ENCODE results near the gene LRP1.

LRP1 gene

DNA sequence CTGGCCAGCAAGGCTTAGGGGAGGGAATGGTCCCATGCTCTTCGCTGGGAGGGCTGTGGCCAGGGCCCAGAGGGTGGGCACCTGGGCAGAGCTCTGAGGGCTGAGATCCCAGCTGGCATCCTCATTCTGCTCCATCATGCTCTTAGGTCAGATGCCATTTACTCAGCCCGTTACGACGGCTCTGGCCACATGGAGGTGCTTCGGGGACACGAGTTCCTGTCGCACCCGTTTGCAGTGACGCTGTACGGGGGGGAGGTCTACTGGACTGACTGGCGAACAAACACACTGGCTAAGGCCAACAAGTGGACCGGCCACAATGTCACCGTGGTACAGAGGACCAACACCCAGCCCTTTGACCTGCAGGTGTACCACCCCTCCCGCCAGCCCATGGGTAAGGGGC, 49.9 kb downstream of the LRP1 start:
- DNase-seq: no peak

DNA sequence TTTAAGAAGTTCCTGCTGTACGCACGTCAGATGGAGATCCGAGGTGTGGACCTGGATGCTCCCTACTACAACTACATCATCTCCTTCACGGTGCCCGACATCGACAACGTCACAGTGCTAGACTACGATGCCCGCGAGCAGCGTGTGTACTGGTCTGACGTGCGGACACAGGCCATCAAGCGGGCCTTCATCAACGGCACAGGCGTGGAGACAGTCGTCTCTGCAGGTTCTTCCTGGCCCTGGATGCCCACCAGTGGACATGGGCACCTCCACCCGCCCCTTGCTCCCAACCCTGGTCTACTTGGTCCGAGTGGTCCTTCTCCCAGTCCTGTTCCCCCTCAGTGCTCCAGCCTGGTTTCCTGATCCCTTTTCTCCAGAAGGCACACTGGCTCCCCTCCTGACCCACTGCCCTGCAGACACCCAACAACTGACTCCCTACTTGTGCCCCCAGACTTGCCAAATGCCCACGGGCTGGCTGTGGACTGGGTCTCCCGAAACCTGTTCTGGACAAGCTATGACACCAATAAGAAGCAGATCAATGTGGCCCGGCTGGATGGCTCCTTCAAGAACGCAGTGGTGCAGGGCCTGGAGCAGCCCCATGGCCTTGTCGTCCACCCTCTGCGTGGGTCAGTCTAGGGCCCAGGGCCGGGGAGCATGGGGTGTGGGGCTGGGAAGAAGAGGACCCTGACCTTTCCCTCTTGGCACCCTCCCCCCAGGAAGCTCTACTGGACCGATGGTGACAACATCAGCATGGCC, 51.2 kb downstream of the LRP1 start:
- DNase-seq: no peak

DNA sequence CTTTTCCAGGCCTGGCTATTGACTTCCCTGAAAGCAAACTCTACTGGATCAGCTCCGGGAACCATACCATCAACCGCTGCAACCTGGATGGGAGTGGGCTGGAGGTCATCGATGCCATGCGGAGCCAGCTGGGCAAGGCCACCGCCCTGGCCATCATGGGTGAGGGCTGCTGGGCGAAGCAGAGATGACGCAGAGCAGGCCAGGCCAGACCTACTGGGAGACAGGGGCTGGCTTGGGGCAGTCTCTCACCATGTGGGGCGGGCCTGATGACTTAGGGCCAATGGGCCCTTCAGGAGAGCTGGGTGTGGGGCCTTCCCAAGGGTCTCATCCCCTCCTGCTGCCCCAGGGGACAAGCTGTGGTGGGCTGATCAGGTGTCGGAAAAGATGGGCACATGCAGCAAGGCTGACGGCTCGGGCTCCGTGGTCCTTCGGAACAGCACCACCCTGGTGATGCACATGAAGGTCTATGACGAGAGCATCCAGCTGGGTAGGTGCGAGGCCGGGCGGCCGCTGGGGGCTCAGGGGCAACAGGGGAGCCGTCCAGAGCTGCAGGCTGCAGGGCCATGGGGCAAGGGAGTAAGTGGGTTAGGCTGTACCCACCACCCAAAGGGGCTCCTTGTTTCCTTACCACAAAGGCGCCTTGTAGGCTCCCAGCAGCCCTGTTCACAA, 52.2 kb downstream of the LRP1 start:
- DNase-seq: no peak

DNA sequence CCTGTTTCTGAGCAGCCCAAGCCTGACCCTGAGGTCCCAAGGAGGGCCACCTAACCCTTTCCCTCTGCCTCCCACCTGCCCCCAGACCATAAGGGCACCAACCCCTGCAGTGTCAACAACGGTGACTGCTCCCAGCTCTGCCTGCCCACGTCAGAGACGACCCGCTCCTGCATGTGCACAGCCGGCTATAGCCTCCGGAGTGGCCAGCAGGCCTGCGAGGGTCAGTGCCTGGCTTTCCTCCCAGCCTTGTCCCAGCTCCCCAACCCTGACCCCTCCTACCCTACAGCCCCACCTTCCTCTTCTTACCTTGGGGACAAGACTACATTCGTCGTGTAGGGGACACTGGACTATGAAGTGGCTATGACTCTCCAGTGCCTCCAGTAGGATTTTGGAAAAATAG, 52.8 kb downstream of the LRP1 start:
- DNase-seq: no peak

DNA sequence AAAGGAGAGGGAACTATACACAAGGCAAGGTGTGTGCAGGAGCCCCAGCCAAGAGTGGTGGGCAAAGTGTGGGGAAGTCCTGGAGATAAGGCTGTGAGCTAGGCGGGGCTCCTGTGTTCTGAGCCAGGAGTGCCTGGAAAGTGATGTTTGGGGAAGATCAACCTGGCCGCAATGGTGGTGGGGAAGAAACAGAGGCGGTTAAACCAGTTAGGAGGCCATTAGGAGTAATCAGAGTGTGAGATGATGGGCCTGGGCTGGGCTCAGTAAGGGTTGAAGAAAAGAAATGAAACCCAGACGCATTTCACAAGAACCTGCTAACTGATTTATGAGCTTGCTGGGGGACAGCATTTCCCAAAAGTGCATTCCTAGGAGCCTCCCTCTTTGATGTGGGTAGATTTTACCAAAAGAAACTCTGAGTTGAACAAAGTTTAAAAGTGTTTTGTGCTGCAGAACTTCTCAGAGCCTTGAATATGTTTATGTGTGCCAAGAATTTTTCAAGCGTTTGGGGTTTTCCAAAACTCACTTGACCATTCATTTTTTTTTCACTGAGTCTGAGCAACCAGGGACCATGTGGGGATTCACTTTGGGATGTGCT, 53.4 kb downstream of the LRP1 start:
- DNase-seq: no peak

DNA sequence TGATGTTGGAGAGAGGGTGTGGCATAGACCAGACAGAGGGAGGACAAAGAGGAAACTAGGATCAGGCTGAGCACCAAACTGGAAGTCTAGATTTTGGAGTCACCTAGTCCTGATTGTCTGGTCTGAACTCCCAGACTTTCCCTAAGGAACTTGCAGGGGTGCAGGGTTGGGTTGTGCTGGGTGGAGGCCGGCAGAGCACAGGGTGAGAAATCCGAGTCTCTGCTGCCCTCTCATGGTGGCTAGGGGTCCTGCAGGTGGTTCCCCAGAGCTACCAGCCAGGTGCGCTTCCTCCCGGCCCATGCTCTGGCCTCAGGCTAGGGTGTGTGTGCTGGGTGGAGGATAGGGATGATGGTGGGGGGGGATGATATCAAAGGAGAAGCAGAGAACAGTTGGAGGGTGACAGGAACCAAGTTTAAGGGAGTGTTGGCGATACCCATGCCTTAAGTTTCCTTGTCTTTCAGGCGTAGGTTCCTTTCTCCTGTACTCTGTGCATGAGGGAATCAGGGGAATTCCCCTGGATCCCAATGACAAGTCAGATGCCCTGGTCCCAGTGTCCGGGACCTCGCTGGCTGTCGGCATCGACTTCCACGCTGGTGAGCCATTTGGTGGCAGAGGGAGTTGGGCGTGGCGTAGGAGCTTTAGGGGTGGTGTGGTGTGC, 54.8 kb downstream of the LRP1 start:
- DNase-seq: peak; percentile 70 to 72

DNA sequence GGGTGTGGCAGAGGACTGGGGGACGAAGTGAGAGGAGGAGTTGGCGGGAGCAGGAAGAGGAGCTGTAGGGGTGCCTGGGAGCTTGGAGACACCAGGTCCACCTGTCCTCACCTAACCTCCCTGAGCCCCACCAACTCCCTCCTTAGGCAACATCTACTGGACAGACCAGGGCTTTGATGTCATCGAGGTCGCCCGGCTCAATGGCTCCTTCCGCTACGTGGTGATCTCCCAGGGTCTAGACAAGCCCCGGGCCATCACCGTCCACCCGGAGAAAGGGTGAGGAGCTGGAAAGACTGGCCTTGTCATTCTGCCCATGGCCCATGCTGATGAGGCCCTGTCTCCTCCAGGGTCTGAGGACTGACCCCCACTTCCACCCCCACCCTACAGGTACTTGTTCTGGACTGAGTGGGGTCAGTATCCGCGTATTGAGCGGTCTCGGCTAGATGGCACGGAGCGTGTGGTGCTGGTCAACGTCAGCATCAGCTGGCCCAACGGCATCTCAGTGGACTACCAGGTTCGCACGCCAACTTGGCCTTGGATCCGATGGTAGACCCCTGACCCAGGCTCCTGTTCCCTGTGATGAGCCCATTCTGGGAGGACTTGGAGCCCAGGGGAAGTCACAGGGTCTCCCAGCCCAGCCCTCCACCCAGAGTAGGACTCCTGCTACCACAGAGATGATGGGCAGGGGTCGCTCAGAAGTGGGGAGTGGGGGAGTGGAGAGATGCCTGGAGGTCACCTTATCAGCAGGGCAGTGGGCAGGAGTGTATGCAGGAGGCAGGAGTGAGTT, 55.8 kb downstream of the LRP1 start:
- DNase-seq: no peak

DNA sequence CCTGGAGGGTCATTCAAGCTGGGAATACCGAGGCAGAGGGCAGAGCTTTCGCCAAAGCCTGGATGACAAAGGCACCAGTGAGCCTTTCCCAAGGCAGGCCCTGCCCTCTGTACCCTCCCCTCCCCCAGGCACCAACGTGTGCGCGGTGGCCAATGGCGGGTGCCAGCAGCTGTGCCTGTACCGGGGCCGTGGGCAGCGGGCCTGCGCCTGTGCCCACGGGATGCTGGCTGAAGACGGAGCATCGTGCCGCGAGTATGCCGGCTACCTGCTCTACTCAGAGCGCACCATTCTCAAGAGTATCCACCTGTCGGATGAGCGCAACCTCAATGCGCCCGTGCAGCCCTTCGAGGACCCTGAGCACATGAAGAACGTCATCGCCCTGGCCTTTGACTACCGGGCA, 57.1 kb downstream of the LRP1 start:
- DNase-seq: no peak

DNA sequence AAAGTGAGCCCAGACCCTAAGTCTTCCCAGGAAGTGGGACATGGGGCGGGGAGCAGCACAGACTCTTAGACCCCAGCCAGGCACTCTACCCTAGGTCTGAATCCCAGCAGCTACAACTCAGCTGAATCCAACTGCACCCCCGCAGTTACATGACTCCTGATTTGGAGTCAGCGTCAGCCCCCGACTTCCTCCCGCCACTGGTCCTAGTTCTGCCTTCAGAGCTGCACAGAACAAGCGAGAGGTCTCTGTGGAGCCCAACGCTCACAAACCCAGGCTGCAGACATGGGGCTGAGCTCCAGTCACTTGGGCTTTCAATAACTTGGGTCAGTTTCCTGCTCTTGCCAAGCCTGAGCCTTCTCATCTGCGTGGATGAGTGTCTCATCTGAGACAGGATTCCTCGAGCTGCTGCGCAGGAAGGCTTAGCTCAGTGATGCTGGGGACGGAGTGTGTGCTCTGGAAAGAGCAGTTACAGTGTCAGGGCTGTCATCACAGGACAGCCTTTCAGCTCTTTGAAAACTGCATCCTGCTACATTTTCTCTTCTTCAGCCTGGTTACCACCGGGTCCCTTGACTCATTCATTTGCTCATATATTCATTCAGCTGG, 57.7 kb downstream of the LRP1 start:
- no peak for DNase-seq

DNA sequence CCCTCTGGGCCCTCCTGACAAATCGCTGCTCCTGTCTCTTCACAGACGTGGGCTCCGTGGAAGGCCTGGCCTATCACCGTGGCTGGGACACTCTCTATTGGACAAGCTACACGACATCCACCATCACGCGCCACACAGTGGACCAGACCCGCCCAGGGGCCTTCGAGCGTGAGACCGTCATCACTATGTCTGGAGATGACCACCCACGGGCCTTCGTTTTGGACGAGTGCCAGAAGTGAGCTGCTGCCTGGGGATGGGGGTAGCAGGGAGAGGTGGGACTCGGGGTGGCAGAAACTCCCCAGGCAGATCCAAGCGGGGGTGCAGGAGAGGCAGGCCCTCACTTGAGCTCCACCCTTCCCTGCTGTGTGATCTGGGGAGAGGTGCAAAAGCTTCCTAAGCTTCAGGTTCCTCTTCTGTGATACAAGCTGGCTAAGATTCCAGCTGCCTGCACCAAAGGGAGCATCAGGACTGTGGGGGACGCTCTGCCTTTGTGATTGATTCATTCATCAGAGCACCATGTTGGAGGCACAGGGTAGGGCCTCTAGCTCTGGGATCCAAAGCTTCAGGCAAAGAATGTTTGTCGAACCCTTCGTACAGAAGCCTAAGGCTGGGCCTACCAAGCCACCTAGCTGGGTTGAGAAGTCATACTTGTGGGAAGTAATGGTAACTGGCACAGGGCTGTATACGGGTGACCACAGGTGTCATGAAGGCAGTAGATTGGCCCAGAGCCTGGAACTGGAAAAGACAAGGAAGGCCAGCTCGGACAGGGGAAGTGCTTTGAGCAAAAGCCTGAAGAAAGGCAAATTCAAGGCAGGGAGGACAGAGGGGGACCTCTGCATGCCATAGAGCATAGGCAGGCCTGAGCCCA, 59.2 kb downstream of the LRP1 start:
- no peak for DNase-seq

DNA sequence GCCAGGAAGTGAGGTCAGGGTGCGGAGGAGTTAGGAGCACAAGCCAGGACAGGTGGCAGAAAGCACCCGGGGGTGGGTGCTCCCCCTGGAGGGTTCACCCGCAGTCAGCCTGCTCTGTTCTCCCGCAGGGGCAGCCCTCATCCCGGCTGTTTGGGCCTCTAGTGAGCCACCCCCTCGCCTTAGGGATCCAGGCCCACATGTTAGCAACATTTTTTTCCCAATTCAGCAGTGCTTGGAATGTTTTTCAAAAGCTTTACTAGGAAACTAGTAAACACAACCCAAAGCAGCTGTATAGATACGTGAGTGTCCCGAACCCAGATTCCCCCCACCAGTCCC, 59.8 kb downstream of the LRP1 start:
- no peak for DNase-seq

DNA sequence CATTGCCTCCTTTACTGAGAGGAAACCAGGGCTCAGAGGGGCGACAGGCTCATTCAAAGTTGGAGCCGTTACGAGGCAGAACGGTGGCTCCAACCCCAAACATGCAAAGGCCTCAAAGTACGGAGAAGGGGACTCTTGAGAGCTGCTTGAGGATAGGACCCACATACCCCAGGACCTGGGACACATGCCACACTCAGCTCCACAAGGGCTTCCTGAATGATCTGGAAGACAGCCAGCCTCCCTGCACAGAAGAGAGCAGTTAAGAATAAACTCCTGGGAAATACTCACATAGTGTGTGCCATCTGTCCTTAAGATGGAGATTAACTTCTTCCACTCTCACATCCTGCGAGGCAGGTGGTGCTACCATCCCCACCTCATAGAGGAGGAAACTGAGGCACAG, 61.8 kb downstream of the LRP1 start:
- peak; percentile 49 to 60 for DNase-seq

DNA sequence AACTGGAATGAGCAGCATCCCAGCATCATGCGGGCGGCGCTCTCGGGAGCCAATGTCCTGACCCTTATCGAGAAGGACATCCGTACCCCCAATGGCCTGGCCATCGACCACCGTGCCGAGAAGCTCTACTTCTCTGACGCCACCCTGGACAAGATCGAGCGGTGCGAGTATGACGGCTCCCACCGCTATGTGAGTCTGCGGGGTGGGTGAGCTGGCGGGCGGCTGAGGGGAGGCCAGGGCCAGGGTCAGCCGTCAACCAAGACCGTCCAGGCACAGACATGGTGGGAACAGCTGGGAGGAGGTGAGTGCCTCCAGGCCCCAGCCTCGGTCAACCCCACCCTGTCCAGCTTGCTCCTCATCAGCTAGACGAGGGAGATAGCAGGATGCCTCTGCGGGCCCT, 62.5 kb downstream of the LRP1 start:
- DNase-seq: no peak

DNA sequence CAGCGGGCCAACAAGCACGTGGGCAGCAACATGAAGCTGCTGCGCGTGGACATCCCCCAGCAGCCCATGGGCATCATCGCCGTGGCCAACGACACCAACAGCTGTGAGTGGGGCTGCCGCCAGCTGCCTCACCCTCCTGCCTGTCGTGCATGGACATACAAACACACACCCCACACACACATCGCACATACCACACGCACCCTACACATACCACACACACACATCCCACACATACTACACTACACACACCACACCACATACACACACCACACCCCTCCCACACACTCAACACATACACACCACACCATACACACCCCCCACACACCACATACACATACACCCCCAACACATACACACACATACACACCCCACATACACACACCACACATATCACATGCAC, 63.1 kb downstream of the LRP1 start:
- DNase-seq: no peak

DNA sequence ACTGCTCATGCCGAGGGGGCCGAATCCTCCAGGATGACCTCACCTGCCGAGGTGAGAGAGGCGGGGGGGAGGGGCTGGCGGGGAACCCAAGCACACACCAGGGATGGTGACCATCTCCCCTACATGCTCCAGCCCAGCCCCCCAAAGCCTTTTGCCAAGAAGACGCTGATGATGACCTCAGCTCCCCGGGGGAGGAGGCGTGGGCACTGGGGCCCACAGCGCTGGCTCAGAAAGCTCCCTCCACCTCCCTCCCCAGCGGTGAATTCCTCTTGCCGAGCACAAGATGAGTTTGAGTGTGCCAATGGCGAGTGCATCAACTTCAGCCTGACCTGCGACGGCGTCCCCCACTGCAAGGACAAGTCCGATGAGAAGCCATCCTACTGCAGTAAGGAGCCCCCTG, 64.6 kb downstream of the LRP1 start:
- no peak for DNase-seq

DNA sequence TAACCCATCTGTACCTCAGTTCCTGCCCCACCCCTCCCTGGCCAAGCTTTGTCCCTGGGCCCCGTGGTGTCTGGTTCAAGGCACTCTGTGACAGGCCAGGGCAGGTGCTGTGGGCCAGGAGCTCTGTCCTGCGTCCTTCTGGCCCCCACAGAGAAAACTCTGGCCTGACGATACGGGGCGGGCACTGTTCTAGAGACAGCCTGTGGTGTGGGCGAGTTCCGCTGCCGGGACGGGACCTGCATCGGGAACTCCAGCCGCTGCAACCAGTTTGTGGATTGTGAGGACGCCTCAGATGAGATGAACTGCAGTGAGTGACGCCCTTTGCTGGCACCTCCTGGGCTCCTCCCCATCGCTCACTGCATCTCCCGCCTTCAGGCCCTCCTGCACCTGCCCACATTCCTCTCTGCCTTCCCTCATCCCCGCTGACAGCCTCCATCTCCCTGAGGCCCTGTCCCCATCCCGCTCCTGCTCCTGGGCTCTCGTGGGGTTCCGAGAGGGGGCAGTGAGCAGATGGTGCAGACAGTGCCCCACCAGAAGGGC, 65.5 kb downstream of the LRP1 start:
- DNase-seq: no peak

DNA sequence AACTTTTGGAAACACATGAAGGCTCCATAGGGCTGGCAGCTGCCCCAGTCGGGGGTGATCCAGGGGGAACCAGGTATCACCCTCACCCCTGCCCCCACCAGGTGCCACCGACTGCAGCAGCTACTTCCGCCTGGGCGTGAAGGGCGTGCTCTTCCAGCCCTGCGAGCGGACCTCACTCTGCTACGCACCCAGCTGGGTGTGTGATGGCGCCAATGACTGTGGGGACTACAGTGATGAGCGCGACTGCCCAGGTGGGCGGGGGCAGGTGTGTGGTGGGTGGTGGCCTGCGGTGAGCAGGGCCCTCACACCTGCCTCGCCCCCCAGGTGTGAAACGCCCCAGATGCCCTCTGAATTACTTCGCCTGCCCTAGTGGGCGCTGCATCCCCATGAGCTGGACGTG, 66.0 kb downstream of the LRP1 start:
- no peak for DNase-seq

DNA sequence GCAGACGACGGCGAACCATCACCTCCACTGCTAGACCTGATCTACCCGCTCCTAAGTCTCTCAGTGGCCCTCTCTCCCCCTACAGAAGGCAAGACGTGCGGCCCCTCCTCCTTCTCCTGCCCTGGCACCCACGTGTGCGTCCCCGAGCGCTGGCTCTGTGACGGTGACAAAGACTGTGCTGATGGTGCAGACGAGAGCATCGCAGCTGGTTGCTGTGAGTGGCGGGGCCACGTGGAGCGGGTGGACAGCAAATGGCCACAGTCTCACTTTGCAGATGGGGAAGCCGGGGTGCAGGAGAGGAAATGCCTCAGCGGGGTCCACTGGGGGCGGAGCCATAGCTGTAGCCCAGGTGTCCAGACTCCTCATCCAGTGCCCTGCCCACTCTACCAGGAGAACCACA, 66.9 kb downstream of the LRP1 start:
- no peak for DNase-seq

DNA sequence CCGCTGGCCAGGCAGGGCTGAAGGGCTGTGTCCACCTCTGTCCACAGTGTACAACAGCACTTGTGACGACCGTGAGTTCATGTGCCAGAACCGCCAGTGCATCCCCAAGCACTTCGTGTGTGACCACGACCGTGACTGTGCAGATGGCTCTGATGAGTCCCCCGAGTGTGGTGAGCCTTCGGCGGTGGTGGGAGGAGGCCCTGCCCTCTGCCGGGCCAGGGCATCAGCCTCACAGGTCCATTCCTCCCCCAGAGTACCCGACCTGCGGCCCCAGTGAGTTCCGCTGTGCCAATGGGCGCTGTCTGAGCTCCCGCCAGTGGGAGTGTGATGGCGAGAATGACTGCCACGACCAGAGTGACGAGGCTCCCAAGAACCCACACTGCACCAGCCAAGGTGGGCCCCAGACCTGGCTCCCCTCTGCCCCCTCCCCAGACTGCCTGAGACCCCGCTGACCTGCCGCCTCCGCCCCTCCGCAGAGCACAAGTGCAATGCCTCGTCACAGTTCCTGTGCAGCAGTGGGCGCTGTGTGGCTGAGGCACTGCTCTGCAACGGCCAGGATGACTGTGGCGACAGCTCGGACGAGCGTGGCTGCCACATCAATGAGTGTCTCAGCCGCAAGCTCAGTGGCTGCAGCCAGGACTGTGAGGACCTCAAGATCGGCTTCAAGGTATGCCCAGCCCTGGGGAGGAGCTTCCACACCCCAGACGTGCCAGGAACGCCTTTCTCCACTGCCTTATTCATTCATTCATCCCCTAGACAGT, 67.5 kb downstream of the LRP1 start:
- peak in 1 of 2 experiments; percentile 43 for DNase-seq

DNA sequence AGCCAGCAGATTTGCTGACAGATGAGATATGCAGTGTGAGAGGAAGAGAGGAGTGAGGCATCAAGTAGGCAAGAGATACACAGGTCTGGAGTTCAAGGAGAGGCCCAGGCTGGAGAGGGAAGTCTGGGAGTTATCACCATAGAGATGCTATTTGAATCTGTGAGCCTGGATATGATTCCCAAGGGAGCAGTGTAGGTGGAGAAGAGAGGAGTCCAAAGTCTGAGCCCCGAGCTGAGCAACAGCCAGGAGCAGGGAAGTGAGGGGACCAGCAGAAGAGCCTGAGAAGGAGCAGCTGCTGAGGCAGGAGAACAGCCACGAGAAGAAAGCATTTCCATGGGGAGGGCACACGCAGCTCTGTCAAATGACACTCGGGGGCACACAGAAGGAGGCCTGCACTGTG, 68.2 kb downstream of the LRP1 start:
- no peak for DNase-seq

DNA sequence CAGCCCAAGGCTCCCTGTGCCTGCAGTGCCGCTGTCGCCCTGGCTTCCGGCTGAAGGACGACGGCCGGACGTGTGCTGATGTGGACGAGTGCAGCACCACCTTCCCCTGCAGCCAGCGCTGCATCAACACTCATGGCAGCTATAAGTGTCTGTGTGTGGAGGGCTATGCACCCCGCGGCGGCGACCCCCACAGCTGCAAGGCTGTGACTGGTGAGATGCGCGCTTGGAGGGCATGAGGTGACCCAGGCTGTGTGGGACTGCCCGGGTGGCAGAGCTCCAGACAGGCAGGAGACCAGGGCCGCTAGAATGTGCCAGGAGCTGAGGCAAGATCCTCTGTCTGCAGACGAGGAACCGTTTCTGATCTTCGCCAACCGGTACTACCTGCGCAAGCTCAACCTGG, 68.7 kb downstream of the LRP1 start:
- DNase-seq: no peak
